Large intestine (tissue), 3 donors: ENCODE results near the gene RELA. TPM values are rescaled to one million over a fixed set of nuclear protein-coding genes. Genes with fewer than 3 reads are reported as not detected.

Experiments
- DNase-seq, 2 donors: peaks; one replicate each; pipeline versions ENCODE4 v3.0.0 to v3.0.0-alpha.2; 2013
- H3K27ac ChIP-seq: one replicate; pipeline ENCODE4 v1.5.1; 2013; ENCODE audit warnings: low read length
- H3K27me3 ChIP-seq: 2 replicates; pipeline ENCODE4 v1.6.1; 2013; ENCODE audit warnings: low read length; ENCODE audit not compliant: control insufficient read depth, insufficient read depth
- H3K36me3 ChIP-seq: 2 replicates; pipeline ENCODE4 v1.6.1; 2013; ENCODE audit warnings: low read length; ENCODE audit not compliant: control insufficient read depth, insufficient read depth
- H3K4me1 ChIP-seq: one replicate; pipeline ENCODE4 v1.6.1; 2013; ENCODE audit warnings: low read length; ENCODE audit not compliant: control insufficient read depth, insufficient read depth
- H3K4me3 ChIP-seq: one replicate; pipeline ENCODE4 v1.5.1; 2013; ENCODE audit warnings: low read length
- H3K9me3 ChIP-seq: one replicate; pipeline ENCODE4 v1.6.1; 2013; ENCODE audit warnings: mild to moderate bottlenecking, low read depth, low read length, moderate library complexity; ENCODE audit not compliant: control insufficient read depth
- WGBS: methylation state at CpG from one replicate; pipeline ENCODE4 v1.1.5; 2013; ENCODE audit warnings: low lambda C conversion rate; ENCODE audit not compliant: insufficient coverage; 5-methylcytosine and 5-hydroxymethylcytosine counted together
- polyA plus RNA-seq: library from polyadenylated mRNA; unstranded; fragments of 120-200 nt; gene quantifications from one replicate; pipeline ENCODE4 v1.2.1, GENCODE V29; 2013

The RELA gene
- polyA plus RNA-seq, 1 donor, result 53.8 TPM

GRCh38 chr11:65648997-65649493, 13.7 kb downstream of the RELA start:
- no CpG with 5 or more reads among the region's 12 CpGs for WGBS
- Histone ChIP-seq H3K27ac (no peak overlapping the region), H3K9me3 (peaks cover 10% of the 10 kb centered on the region), H3K36me3 (peaks cover 27% of the 10 kb centered on the region), H3K4me1 (peaks cover 37% of the 10 kb centered on the region), H3K4me3 (no peak overlapping the region), H3K27me3 (no peaks in the 10 kb centered on the region)
- no peak for DNase-seq

GRCh38 chr11:65646958-65647701, 15.6 kb downstream of the RELA start:
- H3K4me1 ChIP-seq, result peaks cover 34% of the 10 kb centered on the region
- peak overlapping the region; percentile 52 for H3K4me3 ChIP-seq
- H3K9me3 ChIP-seq, result peaks cover 13% of the 10 kb centered on the region
- WGBS, result no CpG with 5 or more reads among the region's 87 CpGs
- no peak overlapping the region for H3K27ac ChIP-seq
- H3K36me3 ChIP-seq, result peaks cover 25% of the 10 kb centered on the region
- DNase-seq, result peak; percentile 45 to 77
- H3K27me3 ChIP-seq, result peaks cover 4% of the 10 kb centered on the region

GRCh38 chr11:65646288-65646957, 16.3 kb downstream of the RELA start:
- H3K27ac ChIP-seq, result no peak overlapping the region
- peaks cover 25% of the 10 kb centered on the region for H3K36me3 ChIP-seq
- no CpG with 5 or more reads among the region's 68 CpGs for WGBS
- H3K4me3 ChIP-seq, result peak overlapping the region; percentile 52
- H3K9me3 ChIP-seq, result peaks cover 15% of the 10 kb centered on the region
- H3K27me3 ChIP-seq, result peaks cover 9% of the 10 kb centered on the region
- DNase-seq, result no peak
- H3K4me1 ChIP-seq, result peaks cover 32% of the 10 kb centered on the region

GRCh38 chr11:65645710-65646109, 17.0 kb downstream of the RELA start:
- Histone ChIP-seq H3K27ac (no peak overlapping the region), H3K4me1 (peaks cover 28% of the 10 kb centered on the region), H3K4me3 (no peak overlapping the region), H3K27me3 (peaks cover 9% of the 10 kb centered on the region), H3K9me3 (peaks cover 15% of the 10 kb centered on the region), H3K36me3 (peaks cover 19% of the 10 kb centered on the region)
- no peak for DNase-seq
- WGBS, result no CpG with 5 or more reads among the region's 10 CpGs

GRCh38 chr11:65644837-65645236, 17.9 kb downstream of the RELA start:
- peaks cover 11% of the 10 kb centered on the region for H3K36me3 ChIP-seq
- H3K4me1 ChIP-seq, result peaks cover 28% of the 10 kb centered on the region
- peaks cover 9% of the 10 kb centered on the region for H3K27me3 ChIP-seq

GRCh38 chr11:65643971-65644370, 18.7 kb downstream of the RELA start:
- H3K9me3 ChIP-seq, result peaks cover 15% of the 10 kb centered on the region
- H3K36me3 ChIP-seq, result peaks cover 4% of the 10 kb centered on the region
- DNase-seq, result peak; percentile 61 to 68
- H3K27me3 ChIP-seq, result peaks cover 9% of the 10 kb centered on the region
- peaks cover 28% of the 10 kb centered on the region for H3K4me1 ChIP-seq
- no CpG with 5 or more reads among the region's 6 CpGs for WGBS
- no peak overlapping the region for H3K27ac ChIP-seq
- no peak overlapping the region for H3K4me3 ChIP-seq

More at GRCh38 chr11:65644837-65645236, 17.9 kb downstream of the RELA start:
- Histone ChIP-seq H3K9me3 (peaks cover 15% of the 10 kb centered on the region), H3K27ac (no peak overlapping the region), H3K4me3 (no peak overlapping the region)
- no peak for DNase-seq
- WGBS, result no CpG with 5 or more reads among the region's 11 CpGs

- no peak overlapping the region for H3K27ac ChIP-seq
- no peak overlapping the region for H3K4me3 ChIP-seq
- peaks cover 37% of the 10 kb centered on the region for H3K4me1 ChIP-seq
- H3K27me3 ChIP-seq, result peaks cover 9% of the 10 kb centered on the region
- H3K36me3 ChIP-seq, result peaks cover 3% of the 10 kb centered on the region
- DNase-seq, result no peak
- peaks cover 15% of the 10 kb centered on the region for H3K9me3 ChIP-seq
- WGBS, result no CpG with 5 or more reads among the region's 49 CpGs
These were observed 20.6 kb downstream of the RELA start for GRCh38 chr11:65642014-65642671.

GRCh38 chr11:65641297-65642013, 21.3 kb downstream of the RELA start:
- H3K4me3 ChIP-seq, result no peak overlapping the region
- peaks cover 34% of the 10 kb centered on the region for H3K4me1 ChIP-seq
- peaks cover 9% of the 10 kb centered on the region for H3K9me3 ChIP-seq
- H3K36me3 ChIP-seq, result peaks cover 10% of the 10 kb centered on the region
- DNase-seq, result no peak
- H3K27ac ChIP-seq, result no peak overlapping the region
- no CpG with 5 or more reads among the region's 16 CpGs for WGBS
- peaks cover 9% of the 10 kb centered on the region for H3K27me3 ChIP-seq

- Histone ChIP-seq H3K36me3 (peaks cover 17% of the 10 kb centered on the region), H3K4me3 (no peak overlapping the region)
- WGBS, result no CpG with 5 or more reads among the region's 35 CpGs
These were observed 22.0 kb downstream of the RELA start for GRCh38 chr11:65640483-65641296.

More at GRCh38 chr11:65640483-65641296, 22.0 kb downstream of the RELA start:
- Histone ChIP-seq H3K4me1 (peaks cover 34% of the 10 kb centered on the region), H3K27ac (no peak overlapping the region), H3K9me3 (peaks cover 5% of the 10 kb centered on the region), H3K27me3 (peaks cover 9% of the 10 kb centered on the region)
- no peak for DNase-seq
